Measurements from ENCODE around the gene HMCN1.

DNA sequence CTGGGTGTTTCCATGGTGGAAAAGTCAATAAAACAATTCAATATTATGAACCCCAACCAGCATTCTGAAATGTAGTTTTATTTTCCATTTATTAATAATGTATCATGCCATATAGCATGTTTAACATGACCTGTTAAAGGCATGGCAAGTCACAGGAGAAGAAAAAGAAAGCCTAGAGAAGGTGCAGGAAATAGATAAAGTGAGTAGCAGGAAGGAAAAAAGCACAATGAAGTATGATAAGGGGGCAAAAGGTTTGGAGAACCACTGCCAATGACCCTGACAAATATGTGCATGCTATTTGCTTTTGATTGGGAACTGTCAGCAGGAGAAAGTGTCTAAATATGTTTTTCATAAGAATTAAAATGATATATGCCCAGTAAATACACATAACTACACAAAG is 85.6 kb downstream of the HMCN1 start:
- TF ChIP-seq, protein P1, sequence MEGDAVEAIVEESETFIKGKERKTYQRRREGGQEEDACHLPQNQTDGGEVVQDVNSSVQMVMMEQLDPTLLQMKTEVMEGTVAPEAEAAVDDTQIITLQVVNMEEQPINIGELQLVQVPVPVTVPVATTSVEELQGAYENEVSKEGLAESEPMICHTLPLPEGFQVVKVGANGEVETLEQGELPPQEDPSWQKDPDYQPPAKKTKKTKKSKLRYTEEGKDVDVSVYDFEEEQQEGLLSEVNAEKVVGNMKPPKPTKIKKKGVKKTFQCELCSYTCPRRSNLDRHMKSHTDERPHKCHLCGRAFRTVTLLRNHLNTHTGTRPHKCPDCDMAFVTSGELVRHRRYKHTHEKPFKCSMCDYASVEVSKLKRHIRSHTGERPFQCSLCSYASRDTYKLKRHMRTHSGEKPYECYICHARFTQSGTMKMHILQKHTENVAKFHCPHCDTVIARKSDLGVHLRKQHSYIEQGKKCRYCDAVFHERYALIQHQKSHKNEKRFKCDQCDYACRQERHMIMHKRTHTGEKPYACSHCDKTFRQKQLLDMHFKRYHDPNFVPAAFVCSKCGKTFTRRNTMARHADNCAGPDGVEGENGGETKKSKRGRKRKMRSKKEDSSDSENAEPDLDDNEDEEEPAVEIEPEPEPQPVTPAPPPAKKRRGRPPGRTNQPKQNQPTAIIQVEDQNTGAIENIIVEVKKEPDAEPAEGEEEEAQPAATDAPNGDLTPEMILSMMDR (IDR thresholded peaks at IDR 0.05) = no peak
- no peak for TF ChIP-seq POLR2A (IDR thresholded peaks at IDR 0.05)

Data from adrenal gland (tissue), 5 donors.